Kidney (tissue), 14 donors: ENCODE data around the gene UBASH3B. TPM values are rescaled to one million over a fixed set of nuclear protein-coding genes. Genes with fewer than 3 reads are reported as not detected.

Experiments used
- DNase-seq, 5 donors: peaks; one replicate each; pipeline ENCODE4 v3.0.0-alpha.2; 2013 to 2020
- FAIRE-seq: peaks from 2 replicates; lab custom pipeline; 2012; peaks lifted over from hg19 to GRCh38; lab: Jason Lieb, UNC
- H3K27ac ChIP-seq, 2 donors: one replicate each; pipeline ENCODE4 v1.7.0; 2013; ENCODE audit warnings: low read depth in 2 of 2, low read length in 2 of 2, inconsistent platforms in 1 of 2
- H3K27me3 ChIP-seq: one replicate; pipeline ENCODE4 v1.7.1; 2013; ENCODE audit warnings: low read length, inconsistent platforms; ENCODE audit not compliant: control insufficient read depth, insufficient read depth
- H3K36me3 ChIP-seq, 3 donors: one replicate each; pipeline versions ENCODE4 v1.7.0 to v1.7.1; 2013; ENCODE audit warnings: low read length in 3 of 3, control low read depth in 1 of 3, inconsistent platforms in 1 of 3; ENCODE audit not compliant: insufficient read depth in 3 of 3, control insufficient read depth in 2 of 3
- H3K4me1 ChIP-seq, 3 donors: one replicate each; pipeline versions ENCODE4 v1.7.0 to v1.7.1; 2013; ENCODE audit warnings: low read length in 3 of 3, inconsistent platforms in 1 of 3, low read depth in 1 of 3; ENCODE audit not compliant: control insufficient read depth in 2 of 3, insufficient read depth in 2 of 3
- H3K4me3 ChIP-seq, 3 donors: one replicate each; pipeline versions ENCODE4 v1.7.0 to v1.8.1; 2013; ENCODE audit warnings: low read length in 3 of 3, control low read depth in 1 of 3, inconsistent platforms in 1 of 3
- H3K9ac ChIP-seq, 3 donors: one replicate each; pipeline versions ENCODE4 v1.7.0 to v1.7.1; 2013; ENCODE audit warnings: low read length in 3 of 3, control low read depth in 1 of 3, inconsistent platforms in 1 of 3
- H3K9me3 ChIP-seq, 3 donors: one replicate each; pipeline versions ENCODE4 v1.7.0 to v1.7.1; 2013; ENCODE audit warnings: low read length in 3 of 3, control low read depth in 1 of 3, inconsistent platforms in 1 of 3; ENCODE audit not compliant: control insufficient read depth in 2 of 3, insufficient read depth in 1 of 3
- intact Hi-C: fragments of 100-400 bp; cut with DNase I; formaldehyde crosslinking; loops from one replicate; pipeline ENCODE4 v1.11.1; 2022
- polyA plus RNA-seq: library from polyadenylated mRNA; stranded (reverse); fragments of 350-450 nt; fragmentation: Illumina TruSeq; extraction: RNeasy Lipid Tissue Mini Kit (QIAGEN cat#74804); gene quantifications from one replicate; pipeline ENCODE4 v1.2.3, GENCODE V29; 2014; ENCODE audit warnings: low read depth, low replicate concordance; ENCODE audit not compliant: insufficient read depth
- total RNA-seq: library from RNA; stranded (reverse); fragmentation: NEBNext Ultra II Directional; extraction: Animal tissue kit (Norgen Biotek cat#: 25700); gene quantifications from one replicate; pipeline ENCODE4 v1.2.1, GENCODE V29; 2021
- TF ChIP-seq, protein P1 (sequence below): IDR thresholded peaks from 3 replicates; pipeline ENCODE4 v1.5.1; 2012; ENCODE audit warnings: mild to moderate bottlenecking, moderate library complexity, borderline replicate concordance; ENCODE audit not compliant: insufficient read depth; ENCODE audit errors: extremely low read depth
- donor health status: control.
- donor health status: control.
- donor health status: control.
- donor health status: control.
- donor health status: control.
- donor health status: DM: yes; HTN: yes; CAD: no.
- donor health status: Normal renal cell carcinoma (clear cell type).

UBASH3B gene
- total and polyA plus RNA-seq, 2 donors from 2014 or later: 0.62 to 22.8 TPM

GRCh38 chr11:122642971-122643370, 12.6 kb upstream of the UBASH3B start:
- no peak overlapping the region for H3K9ac ChIP-seq
- no peaks in the 10 kb centered on the region for H3K9me3 ChIP-seq
- H3K27ac ChIP-seq: no peak overlapping the region
- no peaks in the 10 kb centered on the region for H3K27me3 ChIP-seq
- intact Hi-C loops: no loop called here
- H3K4me1 ChIP-seq: no peaks in the 10 kb centered on the region
- DNase-seq: no peak
- TF ChIP-seq, protein P1, sequence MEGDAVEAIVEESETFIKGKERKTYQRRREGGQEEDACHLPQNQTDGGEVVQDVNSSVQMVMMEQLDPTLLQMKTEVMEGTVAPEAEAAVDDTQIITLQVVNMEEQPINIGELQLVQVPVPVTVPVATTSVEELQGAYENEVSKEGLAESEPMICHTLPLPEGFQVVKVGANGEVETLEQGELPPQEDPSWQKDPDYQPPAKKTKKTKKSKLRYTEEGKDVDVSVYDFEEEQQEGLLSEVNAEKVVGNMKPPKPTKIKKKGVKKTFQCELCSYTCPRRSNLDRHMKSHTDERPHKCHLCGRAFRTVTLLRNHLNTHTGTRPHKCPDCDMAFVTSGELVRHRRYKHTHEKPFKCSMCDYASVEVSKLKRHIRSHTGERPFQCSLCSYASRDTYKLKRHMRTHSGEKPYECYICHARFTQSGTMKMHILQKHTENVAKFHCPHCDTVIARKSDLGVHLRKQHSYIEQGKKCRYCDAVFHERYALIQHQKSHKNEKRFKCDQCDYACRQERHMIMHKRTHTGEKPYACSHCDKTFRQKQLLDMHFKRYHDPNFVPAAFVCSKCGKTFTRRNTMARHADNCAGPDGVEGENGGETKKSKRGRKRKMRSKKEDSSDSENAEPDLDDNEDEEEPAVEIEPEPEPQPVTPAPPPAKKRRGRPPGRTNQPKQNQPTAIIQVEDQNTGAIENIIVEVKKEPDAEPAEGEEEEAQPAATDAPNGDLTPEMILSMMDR: no peak
- no peak overlapping the region for H3K4me3 ChIP-seq
- no peak for FAIRE-seq
- no peaks in the 10 kb centered on the region for H3K36me3 ChIP-seq

DNA sequence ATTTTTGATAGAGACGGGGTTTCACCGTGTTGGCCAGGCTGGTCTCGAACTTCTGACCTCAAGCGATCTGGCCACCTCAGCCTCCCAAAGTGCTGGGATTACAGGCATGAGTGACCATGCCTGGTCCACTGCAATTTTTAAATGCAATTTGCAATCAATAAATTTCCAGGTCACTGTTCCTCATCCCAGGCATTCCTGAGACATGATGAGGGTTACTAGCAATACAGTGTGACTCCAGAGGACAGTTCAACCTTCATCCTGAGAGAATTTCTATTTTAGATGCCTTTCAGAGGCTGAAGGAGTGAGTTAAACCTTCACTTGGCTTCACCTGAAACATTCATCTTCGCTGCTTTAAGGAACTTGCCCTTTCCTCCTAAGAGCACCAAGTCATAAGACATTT, 9.7 kb upstream of the UBASH3B start:
- no peak for DNase-seq
- Histone ChIP-seq H3K9ac (no peak overlapping the region), H3K4me1 (no peaks in the 10 kb centered on the region), H3K4me3 (no peak overlapping the region), H3K27me3 (no peaks in the 10 kb centered on the region), H3K27ac (no peak overlapping the region), H3K36me3 (no peaks in the 10 kb centered on the region), H3K9me3 (no peaks in the 10 kb centered on the region)
- FAIRE-seq: no peak
- intact Hi-C loops: no loop called here
- TF ChIP-seq, protein P1: no peak

DNA sequence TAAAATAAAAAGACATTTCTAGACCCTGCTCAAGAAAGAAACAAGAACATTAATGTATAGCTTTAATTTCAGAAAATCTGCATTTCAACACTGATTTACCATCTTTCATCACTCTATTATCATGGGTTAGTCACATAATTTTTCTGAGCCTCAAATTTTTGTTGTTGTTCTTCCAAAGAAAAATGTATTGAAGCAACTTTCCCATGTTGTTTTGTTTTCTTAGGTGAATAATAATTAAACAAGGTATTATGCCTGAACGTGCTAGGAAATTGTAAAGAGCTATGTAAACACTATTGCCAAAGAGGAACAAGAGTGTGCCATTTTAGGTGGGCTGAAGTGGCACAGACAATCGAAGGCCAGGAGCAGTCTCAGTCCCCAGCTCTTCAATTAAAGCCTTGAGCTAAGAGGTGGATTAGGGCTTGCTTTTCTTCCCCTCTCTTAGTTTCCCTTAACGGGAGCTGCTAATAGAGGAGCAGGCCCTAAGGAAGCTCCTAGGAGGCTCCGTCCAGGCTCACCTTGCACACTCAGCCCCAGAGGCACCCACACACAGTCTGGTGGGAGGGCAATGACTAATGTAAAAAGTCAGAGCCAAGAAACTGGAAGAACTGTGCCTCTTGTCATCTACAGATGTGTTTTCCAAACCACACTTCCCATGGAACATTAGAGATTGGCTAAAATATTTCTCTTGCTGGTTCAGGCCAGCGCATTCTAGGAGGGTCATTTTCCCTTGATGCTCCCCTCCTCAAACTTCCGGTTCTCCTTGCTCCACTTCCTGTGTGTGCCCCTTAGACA, 8.8 kb upstream of the UBASH3B start:
- Histone ChIP-seq H3K4me3 (no peak overlapping the region), H3K4me1 (no peaks in the 10 kb centered on the region), H3K36me3 (no peaks in the 10 kb centered on the region), H3K9ac (no peak overlapping the region), H3K27me3 (no peaks in the 10 kb centered on the region), H3K27ac (no peak overlapping the region), H3K9me3 (no peaks in the 10 kb centered on the region)
- intact Hi-C loops: no loop called here
- no peak for DNase-seq
- TF ChIP-seq, protein P1: no peak
- FAIRE-seq: no peak
